ENCODE data around the gene DOHH.
"Not testable (repeated sequence)": the region's sequence is repeated elsewhere in the genome, so short reads cannot be mapped to it uniquely, and the experiment has no call there.

DOHH gene

DNA sequence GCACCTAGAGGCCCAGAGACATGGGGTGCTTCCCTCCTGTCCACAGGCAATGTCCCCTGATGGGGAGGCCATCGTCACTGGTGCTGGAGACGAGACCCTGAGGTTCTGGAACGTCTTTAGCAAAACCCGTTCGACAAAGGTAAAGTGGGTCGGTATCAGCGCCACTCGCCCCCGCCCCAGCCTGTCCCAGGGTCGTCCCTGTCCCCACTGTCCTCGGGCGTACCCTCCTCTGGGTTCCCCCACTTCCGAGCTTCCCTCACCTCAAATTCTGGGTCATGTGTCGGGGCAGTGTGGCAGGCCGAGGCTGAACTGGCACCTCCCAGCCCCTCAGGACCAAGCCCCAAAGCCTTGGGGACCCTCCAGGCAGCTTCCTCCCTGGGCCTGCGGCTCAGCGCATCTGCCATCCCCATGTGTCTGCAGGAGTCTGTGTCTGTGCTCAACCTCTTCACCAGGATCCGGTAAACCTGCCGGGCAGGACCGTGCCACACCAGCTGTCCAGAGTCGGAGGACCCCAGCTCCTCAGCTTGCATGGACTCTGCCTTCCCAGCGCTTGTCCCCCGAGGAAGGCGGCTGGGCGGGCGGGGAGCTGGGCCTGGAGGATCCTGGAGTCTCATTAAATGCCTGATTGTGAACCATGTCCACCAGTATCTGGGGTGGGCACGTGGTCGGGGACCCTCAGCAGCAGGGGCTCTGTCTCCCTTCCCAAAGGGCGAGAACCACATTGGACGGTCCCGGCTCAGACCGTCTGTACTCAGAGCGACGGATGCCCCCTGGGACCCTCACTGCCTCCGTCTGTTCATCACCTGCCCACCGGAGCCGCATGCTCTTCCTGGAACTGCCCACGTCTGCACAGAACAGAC, 34.1 kb upstream of the DOHH start:
- no peak for DNase-seq (ENCODE audit: low spot score)

DNA sequence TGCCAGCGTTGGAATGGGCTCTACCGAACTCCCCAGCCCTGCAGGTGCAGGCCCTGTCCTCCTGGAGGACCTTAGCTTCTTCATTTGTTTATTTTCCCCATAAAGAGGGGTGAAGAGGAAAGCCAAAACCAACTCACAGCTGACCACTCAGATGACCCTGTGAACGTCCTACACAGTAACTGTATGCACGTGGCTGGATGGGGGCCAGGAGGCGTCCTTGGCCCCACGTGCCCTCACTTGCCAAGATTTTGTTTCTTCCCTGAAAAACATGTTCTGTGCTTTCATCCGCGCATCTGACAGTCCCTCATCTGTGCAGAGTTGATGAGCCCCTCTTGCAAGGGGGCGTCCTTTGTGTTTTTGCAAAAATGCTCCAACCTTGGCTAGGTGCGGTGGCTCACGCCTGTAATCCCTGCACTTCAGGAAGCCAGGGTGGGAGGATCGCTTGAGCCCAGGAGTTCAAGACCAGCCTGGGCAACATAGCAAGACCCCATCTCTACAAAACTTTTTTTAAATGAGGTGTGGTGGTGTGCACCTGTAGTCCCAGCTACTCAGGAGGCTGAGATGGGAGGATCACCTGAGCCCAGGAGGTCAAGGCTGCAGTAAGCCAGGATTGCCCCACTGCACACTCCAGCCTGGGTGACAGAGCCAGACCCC, 33.2 kb upstream of the DOHH start:
- no peak for DNase-seq (ENCODE audit: low spot score)

DNA sequence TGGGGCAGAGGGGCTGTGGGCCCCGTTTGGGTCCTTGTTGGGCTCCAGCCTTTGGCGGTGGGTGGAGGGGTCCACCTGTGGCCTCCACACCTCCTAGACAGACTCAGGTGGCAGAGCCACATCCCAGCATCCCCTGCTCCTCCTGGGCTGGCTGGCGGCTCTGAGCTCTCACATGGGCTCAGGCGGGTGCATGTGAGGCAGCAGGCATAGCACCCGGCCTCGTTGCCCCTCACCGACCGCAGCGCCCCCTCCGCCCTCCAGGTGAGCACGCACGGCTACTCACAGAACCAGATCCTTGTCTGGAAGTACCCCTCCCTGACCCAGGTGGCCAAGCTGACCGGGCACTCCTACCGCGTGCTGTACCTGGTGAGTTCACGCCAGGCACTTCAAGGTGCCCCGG, 32.6 kb upstream of the DOHH start:
- no peak for DNase-seq (ENCODE audit: low spot score)

DNA sequence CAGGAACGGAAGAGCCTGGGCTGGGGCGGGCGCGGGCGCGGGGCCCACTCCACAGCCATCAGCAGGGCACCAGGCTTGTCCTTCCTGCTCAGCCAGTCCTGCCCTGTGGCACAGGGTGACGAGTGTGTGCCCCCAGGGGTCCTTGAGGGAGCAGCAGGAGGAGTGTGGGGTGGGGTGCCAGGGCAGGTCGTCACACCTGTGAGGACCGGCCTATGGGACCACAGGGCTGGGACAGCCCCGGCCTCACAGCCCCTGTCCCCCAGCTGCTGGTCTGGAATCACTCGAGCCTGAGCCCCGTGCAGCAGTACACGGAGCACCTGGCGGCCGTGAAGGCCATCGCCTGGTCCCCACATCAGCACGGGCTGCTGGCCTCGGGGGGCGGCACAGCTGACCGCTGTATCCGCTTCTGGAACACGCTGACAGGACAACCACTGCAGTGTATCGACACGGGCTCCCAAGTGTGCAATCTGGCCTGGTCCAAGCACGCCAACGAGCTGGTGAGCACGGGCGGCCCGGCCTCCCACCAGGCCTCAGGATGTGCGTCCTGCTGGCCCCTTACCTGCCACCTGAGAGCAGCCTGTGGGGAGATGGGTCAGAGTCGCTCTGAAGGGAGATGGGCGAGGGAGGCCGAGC, 31.8 kb upstream of the DOHH start:
- DNase-seq (ENCODE audit: low spot score), result no peak

DNA sequence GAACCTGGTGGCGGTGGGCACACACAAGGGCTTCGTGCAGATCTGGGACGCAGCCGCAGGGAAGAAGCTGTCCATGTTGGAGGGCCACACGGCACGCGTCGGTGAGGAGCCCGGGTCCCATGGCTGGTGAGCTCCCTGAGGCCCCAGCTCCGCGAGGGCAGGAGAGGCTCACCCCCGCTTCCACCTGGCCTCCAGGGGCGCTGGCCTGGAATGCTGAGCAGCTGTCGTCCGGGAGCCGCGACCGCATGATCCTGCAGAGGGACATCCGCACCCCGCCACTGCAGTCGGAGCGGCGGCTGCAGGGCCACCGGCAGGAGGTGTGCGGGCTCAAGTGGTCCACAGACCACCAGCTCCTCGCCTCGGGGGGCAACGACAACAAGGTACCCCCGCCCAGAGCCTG, 31.2 kb upstream of the DOHH start:
- DNase-seq (ENCODE audit: low spot score), result no peak

DNA sequence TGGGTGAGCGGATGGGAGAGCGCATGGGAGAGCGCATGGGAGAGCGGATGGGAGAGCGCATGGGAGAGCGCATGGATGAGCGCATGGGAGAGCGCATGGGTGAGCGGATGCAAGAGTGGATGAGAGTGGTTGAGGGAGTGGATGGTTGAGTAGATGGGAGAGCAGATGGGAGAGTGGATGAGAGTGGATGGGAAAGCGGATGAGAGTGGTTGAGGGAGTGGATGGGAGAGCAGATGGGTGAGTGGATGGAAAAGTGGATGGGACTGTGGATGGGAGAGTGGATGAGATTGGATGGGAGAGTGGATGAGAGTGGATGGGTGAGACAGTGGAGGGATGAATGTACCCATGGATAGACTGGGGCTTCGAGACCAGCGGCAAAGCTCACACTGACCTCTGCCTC, 29.9 kb upstream of the DOHH start:
- no peak for DNase-seq (ENCODE audit: low spot score)

DNA sequence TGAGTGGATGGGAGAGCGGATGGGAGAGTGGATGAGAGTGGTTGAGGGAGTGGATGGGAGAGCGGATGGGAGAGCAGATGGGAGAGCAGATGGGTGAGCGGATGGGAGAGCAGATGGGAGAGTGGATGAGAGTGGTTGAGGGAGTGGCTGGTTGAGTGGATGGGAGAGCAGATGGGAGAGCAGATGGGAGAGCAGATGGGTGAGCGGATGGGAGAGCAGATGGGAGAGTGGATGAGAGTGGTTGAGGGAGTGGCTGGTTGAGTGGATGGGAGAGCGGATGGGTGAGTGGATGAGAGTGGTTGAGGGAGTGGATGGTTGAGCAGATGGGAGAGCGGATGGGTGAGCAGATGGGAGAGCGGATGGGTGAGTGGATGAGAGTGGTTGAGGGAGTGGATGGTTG, 28.8 kb upstream of the DOHH start:
- DNase-seq (ENCODE audit: low spot score), result not testable (repeated sequence)

DNA sequence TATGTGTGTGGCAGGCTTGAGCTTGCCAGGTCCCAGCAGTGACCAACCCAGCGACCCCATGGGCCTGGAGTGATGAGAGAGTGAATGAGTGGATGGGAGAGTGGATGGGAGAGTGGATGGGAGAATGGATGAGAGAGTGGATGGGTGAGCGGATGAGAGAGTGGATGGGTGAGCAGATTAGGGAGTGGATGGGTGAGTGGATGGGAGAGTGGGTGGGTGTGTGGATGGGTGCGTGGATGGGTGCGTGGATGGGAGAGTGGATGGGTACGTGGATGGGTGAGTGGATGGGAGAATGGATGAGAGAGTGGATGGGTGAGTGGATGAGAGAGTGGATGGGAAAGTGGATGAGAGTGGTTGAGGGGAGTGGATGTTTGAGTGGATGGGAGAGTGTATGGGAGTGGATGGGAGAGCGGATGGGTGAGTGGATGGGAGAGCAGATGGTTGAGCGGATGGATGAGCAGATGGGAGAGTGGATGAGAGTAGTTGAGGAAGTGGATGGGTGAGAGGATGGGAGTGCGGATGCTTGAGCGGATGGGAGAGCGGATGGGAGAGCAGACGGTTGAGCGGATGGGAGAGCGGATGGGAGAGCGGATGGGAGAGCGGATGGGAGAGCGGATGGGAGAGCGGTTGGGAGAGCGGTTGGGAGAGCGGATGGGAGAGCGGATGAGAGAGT, 28.2 kb upstream of the DOHH start:
- DNase-seq (ENCODE audit: low spot score), result no peak

DNA sequence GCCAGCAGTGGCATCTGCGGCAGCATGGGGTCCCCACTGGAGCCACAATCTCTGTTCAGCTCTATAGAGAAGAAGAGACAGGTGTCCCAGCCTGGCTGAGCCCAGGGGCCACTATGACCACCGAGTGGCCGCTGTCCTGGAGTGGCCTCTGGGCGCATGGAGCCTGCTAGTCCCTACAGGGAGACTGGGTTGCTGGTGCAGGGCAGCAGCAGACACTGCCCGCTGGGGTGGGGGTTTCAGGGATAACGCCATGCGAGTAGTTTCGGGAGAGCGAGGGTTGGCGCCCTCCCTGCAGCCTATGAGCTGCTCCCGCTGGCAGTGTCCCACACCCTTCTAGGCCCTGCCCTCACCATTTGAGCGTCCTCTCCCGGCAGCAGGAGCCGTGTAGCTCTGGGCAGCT, 27.6 kb upstream of the DOHH start:
- no peak for DNase-seq (ENCODE audit: low spot score)

DNA sequence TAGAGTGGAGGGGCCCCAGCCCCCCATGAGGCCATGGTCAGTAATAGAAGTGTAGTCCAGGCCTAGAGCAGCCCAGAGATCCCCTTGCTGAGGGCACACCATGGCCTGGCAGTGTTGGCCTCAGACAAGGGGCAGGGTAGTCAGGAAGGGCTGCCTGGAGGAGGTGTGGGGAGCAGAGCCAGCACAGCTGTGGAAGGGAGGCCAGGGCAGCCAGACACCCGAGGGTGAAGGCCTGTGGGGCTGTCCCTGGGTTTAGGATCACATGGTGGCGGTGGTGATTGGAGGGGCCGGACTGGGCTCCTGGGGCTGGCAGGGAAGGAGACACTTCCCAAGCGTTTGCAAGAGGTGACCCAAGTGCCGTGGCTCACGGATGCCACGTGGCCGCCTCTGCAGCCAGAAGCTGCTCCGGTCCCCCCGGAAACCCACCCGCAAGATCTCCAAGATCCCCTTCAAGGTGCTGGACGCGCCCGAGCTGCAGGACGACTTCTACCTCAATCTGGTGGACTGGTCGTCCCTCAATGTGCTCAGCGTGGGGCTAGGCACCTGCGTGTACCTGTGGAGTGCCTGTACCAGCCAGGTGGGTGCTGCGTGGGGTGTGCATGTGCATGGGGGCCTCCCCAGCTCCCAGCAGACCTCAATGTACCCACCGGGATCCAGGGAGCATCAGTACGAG, 26.9 kb upstream of the DOHH start:
- no peak for DNase-seq (ENCODE audit: low spot score)

DNA sequence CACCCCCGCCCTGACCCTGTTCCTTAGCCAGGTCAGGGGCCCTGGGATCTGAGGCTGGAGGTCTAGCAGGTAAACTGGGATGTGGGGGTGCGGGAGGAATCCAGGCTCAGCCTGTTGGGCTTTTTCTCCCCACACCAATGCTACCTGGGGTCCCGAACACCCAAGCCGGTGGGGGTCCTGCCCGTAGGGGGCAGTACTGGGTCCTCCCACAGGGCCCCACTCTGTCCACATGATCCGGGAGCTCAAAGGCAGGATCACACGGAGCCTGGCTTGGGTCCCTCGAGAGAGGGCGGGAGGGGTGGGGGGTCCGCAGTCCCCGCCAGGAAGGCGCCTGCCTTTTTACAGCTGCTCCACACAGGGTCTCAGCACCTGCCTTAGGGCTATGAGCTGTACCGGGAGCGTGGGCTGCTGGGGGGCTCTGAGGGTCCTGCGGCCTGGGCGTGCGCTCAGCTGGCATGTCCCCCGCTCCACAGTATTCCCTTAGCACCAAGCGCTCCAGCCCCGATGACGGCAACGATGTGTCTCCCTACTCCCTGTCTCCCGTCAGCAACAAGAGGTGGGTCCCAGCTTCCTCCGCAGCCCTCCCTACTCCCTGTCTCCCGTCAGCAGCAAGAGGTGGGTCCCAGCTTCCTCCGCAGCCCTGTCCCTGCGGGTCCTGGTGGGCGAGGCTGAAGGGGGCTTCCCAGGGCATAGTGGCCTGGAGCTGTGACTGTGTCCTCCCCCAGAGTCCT, 26.2 kb upstream of the DOHH start:
- no peak for DNase-seq (ENCODE audit: low spot score)

DNA sequence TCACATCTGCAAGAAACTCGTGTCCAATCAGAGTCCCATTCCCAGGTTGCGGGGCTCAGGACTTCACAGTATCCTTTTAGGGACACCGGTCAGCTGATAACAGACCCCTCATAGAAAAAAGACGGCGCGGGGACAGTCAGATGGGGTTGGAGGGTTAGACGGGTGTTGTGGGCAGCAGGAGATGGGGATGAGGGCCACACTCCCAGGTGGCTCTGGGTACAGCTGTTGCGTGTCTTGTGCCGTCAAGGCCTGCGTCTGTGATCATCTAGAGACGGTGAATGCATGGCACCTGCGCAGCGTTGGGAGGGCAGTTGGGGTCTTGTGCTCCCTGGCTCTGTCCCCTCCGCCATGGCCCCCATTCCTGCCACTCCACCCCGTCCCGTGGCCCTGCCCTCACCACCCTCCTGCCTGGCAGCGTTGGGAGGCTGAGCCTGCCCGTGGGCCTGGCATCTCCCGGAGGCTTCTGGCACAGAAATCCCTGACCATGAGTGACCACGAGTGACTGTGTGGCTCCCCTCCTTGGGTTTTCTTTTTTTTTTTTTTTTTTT, 24.5 kb upstream of the DOHH start:
- DNase-seq (ENCODE audit: low spot score), result no peak

DNA sequence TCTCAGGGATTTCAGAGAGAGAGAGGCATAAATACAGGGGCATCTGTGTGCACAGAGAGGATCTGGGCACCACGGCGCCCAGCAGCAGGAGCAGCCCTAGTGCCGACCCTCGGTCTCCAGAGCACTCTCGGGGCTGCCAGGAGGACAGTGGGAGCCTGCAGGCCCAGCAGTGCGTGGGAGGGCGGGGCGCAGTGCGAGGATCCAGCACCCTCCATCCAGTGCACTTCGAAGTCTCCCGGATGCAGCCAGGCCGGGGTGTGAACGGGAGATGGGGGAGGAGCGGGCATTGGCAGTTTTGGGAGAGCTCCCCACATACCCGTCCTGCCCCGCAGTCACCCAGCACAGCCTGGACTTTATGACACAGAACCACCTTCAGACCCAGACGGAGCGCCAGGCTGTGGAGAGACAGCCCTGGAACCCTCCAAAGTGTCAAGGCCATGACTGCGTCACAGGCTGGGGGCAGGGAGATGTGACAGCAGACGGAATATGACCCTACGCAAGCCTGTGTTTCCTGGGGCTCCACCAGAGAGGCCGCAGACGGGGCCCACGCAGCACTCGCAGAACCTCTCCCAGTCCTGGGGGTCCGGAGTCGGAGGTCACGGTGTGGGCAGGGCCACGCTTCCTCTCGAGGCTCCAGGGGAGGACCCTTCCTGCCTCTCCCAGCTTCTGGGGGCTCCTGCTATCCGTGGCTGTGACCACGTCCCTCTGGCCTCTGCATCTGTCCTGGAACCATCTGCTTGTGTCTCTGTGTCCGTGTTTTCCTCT, 23.8 kb upstream of the DOHH start:
- no peak for DNase-seq (ENCODE audit: low spot score)

DNA sequence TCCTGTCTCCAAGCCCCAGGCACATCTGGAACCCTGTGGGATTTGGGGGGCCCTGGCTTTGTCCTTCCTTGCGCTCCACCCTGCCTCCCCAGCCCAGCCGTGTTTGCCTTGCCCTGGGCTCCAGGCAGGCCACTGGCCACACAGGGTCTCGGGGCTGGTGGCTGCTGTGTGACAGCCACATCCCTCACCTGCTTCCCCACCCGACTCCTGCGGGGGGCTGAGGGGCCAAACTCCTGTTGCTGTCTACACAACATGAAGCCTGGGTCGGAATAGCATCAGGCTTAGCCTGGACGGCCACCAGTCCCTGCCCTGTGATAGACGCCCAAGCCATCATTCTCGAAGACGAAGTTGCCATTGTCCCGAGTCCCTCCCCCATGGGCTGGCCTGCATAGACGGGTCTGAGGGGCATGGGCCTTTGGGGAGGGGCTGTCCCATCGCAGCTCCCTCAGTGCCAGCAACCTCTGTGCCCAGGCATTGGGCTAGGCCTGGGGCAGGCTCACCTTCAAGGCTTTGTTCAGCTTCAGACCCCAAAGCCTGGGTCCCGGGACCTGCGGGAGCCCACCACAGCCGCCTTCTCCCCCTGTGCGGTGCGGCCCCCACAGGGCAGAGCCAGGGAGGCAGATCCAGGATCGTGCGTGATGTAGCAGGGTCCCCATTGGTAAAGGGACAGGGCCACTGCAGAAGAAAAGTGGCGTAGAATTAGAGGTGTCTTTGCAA, 23.0 kb upstream of the DOHH start:
- DNase-seq (ENCODE audit: low spot score), result no peak

DNA sequence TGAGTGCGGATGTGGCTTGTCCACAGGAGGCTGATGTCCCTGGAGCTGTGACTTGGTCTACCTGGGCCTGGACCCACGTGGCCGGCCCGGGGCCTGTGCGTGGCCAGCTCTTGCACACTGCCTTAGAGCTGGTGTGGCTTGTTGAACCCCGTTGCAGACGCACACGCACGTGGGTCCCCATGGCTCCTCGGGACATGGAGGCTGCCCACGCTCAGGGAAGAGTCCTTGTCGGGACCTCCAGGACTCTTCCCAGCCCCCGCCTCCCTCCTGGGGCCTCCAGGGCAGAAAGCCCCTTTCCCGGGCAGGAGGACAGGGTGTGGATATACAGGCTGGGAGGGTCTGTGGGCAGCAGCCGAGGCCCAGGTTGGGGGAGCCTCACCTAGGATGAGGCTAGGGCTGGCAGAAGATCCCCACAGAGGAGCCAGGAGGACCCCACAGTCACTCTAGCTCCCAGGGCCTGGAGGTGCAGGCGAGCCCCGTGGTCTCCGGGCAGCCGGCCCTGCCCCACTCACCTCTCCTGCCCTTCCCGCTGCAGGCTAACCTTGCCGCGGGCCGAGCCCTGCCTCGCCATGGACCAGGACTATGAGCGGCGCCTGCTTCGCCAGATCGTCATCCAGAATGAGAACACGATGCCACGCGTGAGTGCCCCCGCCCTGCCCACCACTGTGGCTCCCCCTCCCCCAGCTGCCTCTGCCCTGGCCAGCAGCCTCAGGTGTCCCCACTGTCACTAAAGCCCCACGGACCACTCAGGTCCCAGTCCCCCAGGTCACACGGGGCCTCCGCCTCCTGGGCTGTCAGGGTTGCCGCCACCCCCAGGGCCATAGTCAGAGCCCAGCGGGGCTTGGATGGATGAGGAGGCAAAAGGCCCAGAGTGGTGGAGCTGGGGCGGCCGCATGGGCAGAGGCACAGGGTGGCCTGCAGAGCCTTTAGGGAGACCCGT, 22.2 kb upstream of the DOHH start:
- DNase-seq (ENCODE audit: low spot score), result no peak

DNA sequence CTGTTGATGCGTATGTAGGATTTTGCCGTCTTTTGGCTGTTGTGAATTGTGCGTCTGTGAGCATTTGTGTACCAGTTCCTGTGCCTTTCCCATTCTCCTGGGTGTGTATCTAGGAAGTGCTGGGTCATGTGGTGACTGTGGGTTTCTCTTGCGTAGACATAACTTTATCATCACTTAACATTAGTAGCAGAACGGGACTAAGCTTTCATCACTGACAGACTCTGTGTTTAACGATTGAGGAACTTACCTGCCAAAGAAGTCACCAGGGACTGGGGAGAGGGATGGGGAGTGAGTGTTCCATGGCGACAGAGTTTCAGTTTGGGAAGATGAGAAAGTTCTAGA, 20.6 kb upstream of the DOHH start:
- no peak for DNase-seq (ENCODE audit: low spot score)

DNA sequence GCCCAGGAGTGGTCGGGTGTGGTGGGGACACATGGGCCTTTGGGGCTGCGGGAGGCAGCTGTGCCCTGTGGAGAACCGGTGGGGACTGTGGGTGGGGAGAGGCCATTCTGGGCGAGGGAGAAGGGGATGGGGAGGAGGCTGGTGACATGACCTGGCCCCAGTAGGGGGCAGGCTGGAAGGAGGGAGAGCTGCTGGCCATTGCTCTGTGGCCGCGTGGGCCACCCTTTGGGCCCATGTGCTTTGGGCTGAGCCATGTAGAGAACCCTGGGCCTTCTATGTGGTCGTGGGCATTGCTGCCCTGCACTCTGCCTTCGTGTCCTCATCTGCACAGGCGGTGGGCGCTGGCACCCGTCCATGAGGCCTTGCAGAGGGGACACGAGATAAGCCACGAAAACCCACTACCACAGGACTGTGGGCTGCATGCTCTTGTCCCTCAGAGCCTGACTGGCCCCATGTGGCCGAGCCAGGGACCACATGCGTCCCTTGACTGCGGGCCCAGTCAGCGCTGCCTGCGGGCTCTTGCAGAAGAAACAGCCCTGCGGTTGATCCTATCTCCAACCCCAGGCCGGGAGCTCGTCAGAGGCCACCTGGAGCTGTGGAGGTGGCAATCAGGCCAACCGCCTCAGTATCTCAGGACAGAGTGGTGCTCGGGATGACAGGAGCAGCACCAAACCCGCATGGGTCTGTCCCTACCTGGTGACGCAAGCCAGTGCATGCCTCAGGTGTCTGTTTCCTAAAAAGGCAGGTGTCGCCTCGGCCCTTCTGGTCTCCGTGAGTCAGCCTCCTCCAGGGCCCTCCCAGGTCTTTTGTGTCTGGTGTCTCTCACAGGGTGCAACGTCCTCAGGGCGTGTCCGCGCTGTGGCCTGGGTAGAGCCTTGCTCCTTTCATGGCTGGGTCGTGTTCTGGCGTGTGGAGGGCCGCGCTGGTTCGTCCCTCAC, 20.0 kb upstream of the DOHH start:
- DNase-seq (ENCODE audit: low spot score), result no peak

DNA sequence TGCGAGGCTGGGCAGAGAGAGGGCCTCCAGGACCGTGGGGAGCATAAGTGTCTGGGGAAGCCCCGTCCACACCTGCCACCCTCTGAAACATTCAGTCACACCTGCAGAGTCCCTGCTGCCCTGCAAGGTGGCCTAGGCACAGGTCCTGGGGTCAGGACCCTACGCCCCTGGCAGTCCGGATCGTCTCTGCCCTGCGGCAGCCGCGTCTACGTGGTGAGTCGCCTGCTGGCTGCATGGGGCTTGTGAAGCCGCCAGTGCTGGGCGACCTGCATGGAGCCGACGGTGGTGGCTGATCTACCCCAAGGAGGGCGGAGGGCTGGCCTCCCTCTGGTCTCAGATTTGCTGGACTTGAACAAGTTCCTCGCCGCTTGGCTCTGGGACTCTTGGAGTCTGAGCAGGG, 18.7 kb upstream of the DOHH start:
- DNase-seq (ENCODE audit: low spot score), result no peak
